HG03103 (cell line): ENCODE results near the gene SLC25A30.

Experiments
- ATAC-seq: cut with Tn5 transposase; IDR thresholded peaks from one replicate; pipeline ENCODE4 v1.9.1; 2021; ENCODE audit warnings: low read depth; ENCODE audit not compliant: unreplicated experiment

Gene SLC25A30

GRCh38 chr13:45417790-45418534 lies at the start of gene SLC25A30:
Gene SLC25A30, minus strand, starts transcription at chr13:45418373. Its CDS starts 6,948 bp downstream, at chr13:45411425.
- ATAC-seq = peak; percentile 85

- no peak for ATAC-seq
Measured at GRCh38 chr13:45466359-45466758, 48.2 kb upstream of the SLC25A30 start.

GRCh38 chr13:45464687-45465453 lies 46.7 kb upstream of the SLC25A30 start, which contains the start of gene COG3:
Gene COG3, plus strand, starts transcription at chr13:45464939. Its CDS starts 98 bp downstream, at chr13:45465037.
- peak; percentile 95 for ATAC-seq

GRCh38 chr13:45464141-45464686 lies 46.0 kb upstream of the SLC25A30 start:
- no peak for ATAC-seq

GRCh38 chr13:45456196-45456972 lies 38.2 kb upstream of the SLC25A30 start:
- ATAC-seq = no peak

- ATAC-seq = no peak
Measured at GRCh38 chr13:45454204-45454603, 36.0 kb upstream of the SLC25A30 start.

- no peak for ATAC-seq
Measured at GRCh38 chr13:45451282-45451681, 33.1 kb upstream of the SLC25A30 start.

- ATAC-seq = no peak
Measured at GRCh38 chr13:45448965-45449559, 30.9 kb upstream of the SLC25A30 start.

GRCh38 chr13:45447050-45447661 lies 29.0 kb upstream of the SLC25A30 start:
- ATAC-seq = no peak

GRCh38 chr13:45446181-45446580 lies 28.0 kb upstream of the SLC25A30 start:
- ATAC-seq = no peak

- no peak for ATAC-seq
Measured at GRCh38 chr13:45445053-45445452, 26.9 kb upstream of the SLC25A30 start.

GRCh38 chr13:45441633-45442032 lies 23.5 kb upstream of the SLC25A30 start:
- ATAC-seq = peak; percentile 61

GRCh38 chr13:45439781-45440462 lies 21.7 kb upstream of the SLC25A30 start:
- no peak for ATAC-seq

GRCh38 chr13:45439008-45439407 lies 20.8 kb upstream of the SLC25A30 start:
- ATAC-seq = no peak

- ATAC-seq = no peak
Measured at GRCh38 chr13:45437947-45438346, 19.8 kb upstream of the SLC25A30 start.

GRCh38 chr13:45436953-45437352 lies 18.8 kb upstream of the SLC25A30 start:
- no peak for ATAC-seq

GRCh38 chr13:45436332-45436731 lies 18.2 kb upstream of the SLC25A30 start:
- ATAC-seq = no peak

- no peak for ATAC-seq
Measured at GRCh38 chr13:45434556-45435371, 16.6 kb upstream of the SLC25A30 start.
